GM23248 (cell line): ENCODE data around the gene CFAP119. TPM values are rescaled to one million over a fixed set of nuclear protein-coding genes. Genes with fewer than 3 reads are reported as not detected.

Experiments used
- DNase-seq: peaks from one replicate; pipeline ENCODE4 v3.0.0-alpha.2; 2015
- H2AFZ ChIP-seq: fragments of 200-600 bp; sonication (generic); 2 replicates; pipeline ENCODE4 v1.6.1; 2016; ENCODE audit warnings: antibody characterized with exemption
- H3F3A ChIP-seq: fragments of 200-600 bp; sonication (generic); 2 replicates; pipeline ENCODE4 v1.6.1; 2016; ENCODE audit warnings: mild to moderate bottlenecking, antibody characterized with exemption, mixed run types; ENCODE audit not compliant: insufficient read depth
- H3K27ac ChIP-seq: fragments of 200-600 bp; sonication (generic); 2 replicates; pipeline ENCODE4 v1.5.1; 2016; ENCODE audit warnings: mild to moderate bottlenecking
- H3K27me3 ChIP-seq: fragments of 200-600 bp; sonication (generic); replicated peaks from 2 replicates; pipeline ENCODE4 v1.6.1; 2016; ENCODE audit warnings: mild to moderate bottlenecking; ENCODE audit not compliant: insufficient read depth
- H3K36me3 ChIP-seq: fragments of 200-600 bp; sonication (generic); 2 replicates; pipeline ENCODE4 v1.6.1; 2016; ENCODE audit warnings: low read depth, mild to moderate bottlenecking
- H3K4me1 ChIP-seq: fragments of 200-600 bp; sonication (generic); 2 replicates; pipeline ENCODE4 v1.6.1; 2016; ENCODE audit warnings: mild to moderate bottlenecking; ENCODE audit not compliant: insufficient read depth
- H3K4me2 ChIP-seq: fragments of 200-600 bp; sonication (generic); one replicate; pipeline ENCODE4 v1.6.1; 2016; ENCODE audit warnings: mild to moderate bottlenecking; ENCODE audit not compliant: unreplicated experiment
- H3K4me3 ChIP-seq: fragments of 200-600 bp; sonication (generic); 2 replicates; pipeline ENCODE4 v1.5.1; 2016; ENCODE audit warnings: mild to moderate bottlenecking
- H3K79me2 ChIP-seq: fragments of 200-600 bp; sonication (generic); 2 replicates; pipeline ENCODE4 v1.6.1; 2016; ENCODE audit warnings: mild to moderate bottlenecking; ENCODE audit not compliant: insufficient read depth
- H3K9ac ChIP-seq: fragments of 200-600 bp; sonication (generic); 2 replicates; pipeline ENCODE4 v1.6.1; 2016; ENCODE audit warnings: mild to moderate bottlenecking
- H3K9me2 ChIP-seq: fragments of 200-600 bp; sonication (generic); 2 replicates; pipeline ENCODE4 v1.6.1; 2016; ENCODE audit warnings: mixed run types, mild to moderate bottlenecking, moderate library complexity; ENCODE audit not compliant: insufficient read depth
- H3K9me3 ChIP-seq: fragments of 200-600 bp; sonication (generic); one replicate; pipeline ENCODE4 v1.6.1; 2017; ENCODE audit warnings: low read depth
- H4K20me1 ChIP-seq: fragments of 200-600 bp; sonication (generic); 2 replicates; pipeline ENCODE4 v1.6.0; 2016; ENCODE audit not compliant: insufficient read depth
- EZH2 ChIP-seq: fragments of 200-600 bp; sonication (generic); IDR thresholded peaks from 2 replicates; pipeline ENCODE4 v1.6.1; 2018; ENCODE audit warnings: antibody characterized with exemption, mild to moderate bottlenecking; ENCODE audit not compliant: insufficient read depth, poor library complexity, severe bottlenecking
- EZH2phosphoT487 ChIP-seq: fragments of 200-600 bp; sonication (generic); IDR thresholded peaks from 2 replicates; pipeline ENCODE4 v1.6.1; 2018; ENCODE audit warnings: antibody characterized with exemption, moderate library complexity, mild to moderate bottlenecking, low read depth; ENCODE audit not compliant: insufficient read depth
- WGBS, 2 experiments: methylation state at CpG; one replicate each; pipeline ENCODE4 v1.1.6; 2015 to 2017; ENCODE audit warnings: low lambda C conversion rate in 2 of 2, low coverage in 1 of 2; ENCODE audit errors: missing lambda C conversion rate in 2 of 2; 5-methylcytosine and 5-hydroxymethylcytosine counted together
- in situ Hi-C: fragments of 300-500 bp; cut with MboI; formaldehyde crosslinking; loops from 2 replicates; pipeline ENCODE4 v1.15.0; 2020
- polyA plus RNA-seq: library from polyadenylated mRNA; unstranded; fragments of >200 nt; fragmentation: Nextera tagmentation; extraction: Ambion mirVana; gene quantifications from 2 replicates; pipeline ENCODE4 v1.2.1, GENCODE V29; 2016
- total RNA-seq: library from RNA; depleted of rRNA; stranded (reverse); fragments of >200 nt; shearing (Covaris generic); gene quantifications from 2 replicates; pipeline ENCODE4 v1.2.3, GENCODE V29; 2014

The CFAP119 gene
- total and polyA plus RNA-seq, 2 experiments from 2014 or later, result 2.7 to 4.6 TPM

DNA sequence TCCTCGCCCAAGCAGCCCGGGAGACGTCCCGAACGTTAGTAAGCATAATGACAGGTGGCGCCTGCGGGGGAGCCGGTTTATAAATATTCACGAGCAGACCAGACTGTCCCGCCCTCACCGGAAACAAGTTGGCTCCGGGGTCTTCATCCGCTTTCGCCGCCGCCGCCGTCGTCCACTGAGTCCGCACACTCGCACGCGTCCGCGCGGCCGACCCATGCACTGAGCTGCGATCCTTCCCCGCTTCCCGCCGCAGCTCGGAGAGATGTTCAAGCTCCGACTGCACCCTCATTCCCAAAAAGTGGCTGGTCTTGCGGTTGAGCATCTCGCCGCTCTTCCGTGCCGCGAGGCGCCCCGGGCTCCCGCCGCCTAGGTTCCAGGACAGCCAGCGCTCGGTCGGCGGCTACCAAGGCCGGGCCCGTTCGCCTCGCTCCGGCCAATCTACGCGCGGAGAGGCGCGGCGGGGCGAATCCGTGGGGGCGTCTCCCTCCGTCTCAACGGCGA is 385 bp downstream of the CFAP119 start:
- WGBS, 2 experiments, result 1 to 2% methylated on average over 64 of the region's 64 CpGs
- in situ Hi-C loops, result no loop called here
- Histone ChIP-seq H3F3A (peaks cover 9% of the 10 kb centered on the region), H3K9me3 (no peaks in the 10 kb centered on the region), H4K20me1 (no peaks in the 10 kb centered on the region), H3K79me2 (peaks cover 40% of the 10 kb centered on the region), H3K27ac (peak overlapping the region; percentile 52), H3K36me3 (peaks cover 28% of the 10 kb centered on the region; the same call in 1 of the 2 replicates), H3K9ac (peak overlapping the region; percentile 90), H3K4me3 (peak overlapping the region; percentile 79), H3K9me2 (no peaks in the 10 kb centered on the region), H3K27me3 (no peaks in the 10 kb centered on the region), H3K4me1 (peaks cover 14% of the 10 kb centered on the region), H3K4me2 (peak overlapping the region; percentile 79), H2AFZ (peak overlapping the region; percentile 84)
- peak; percentile 61 for DNase-seq
- TF ChIP-seq EZH2phosphoT487 (no peak), EZH2 (no peak)

DNA sequence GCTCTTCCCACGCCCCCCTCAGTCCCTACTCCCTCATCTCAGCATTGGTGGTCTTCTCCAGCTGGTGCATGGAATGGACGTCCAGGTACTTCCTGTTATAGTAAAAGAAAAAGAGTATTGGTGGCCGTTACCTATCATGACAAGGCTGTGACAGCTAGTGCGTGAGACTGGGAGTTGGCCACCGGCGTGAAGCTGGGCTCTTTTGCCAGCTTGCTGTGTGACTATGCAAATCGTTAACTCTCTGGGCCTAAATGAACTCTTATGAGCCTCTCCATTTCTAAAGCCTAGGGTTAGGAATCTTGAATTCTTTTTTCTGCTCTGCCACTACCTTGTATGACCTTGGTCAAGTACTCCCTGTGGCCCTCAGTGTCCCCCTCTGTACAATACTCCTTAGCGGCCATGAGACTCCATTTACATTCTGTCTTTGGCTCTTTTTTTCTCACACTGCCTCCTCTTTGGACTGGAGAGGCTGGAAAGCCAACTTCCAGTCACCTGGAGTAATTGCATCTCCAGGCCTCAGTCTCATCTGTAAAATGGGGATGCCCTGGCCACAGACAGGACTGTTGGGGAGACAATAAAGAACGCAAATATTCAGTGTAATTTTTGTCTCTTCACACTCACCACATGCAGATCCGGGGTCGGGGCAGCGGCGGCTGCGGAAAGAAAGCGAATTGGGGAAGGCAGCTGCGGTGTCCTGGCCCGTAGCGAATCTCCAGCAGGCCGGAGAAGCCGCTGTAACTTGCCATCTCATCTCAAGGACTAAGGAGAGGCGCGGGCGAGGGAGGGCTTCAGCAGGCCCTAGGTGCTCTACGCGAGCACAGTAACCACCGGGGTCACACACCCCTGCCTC is 1.1 kb downstream of the CFAP119 start:
- peaks cover 25% of the 10 kb centered on the region; the same call in 1 of the 2 replicates for H3K36me3 ChIP-seq
- TF ChIP-seq EZH2phosphoT487, result no peak
- no peak for TF ChIP-seq EZH2
- in situ Hi-C loops, result no loop called here
- peaks cover 9% of the 10 kb centered on the region for H3F3A ChIP-seq
- 25 to 28% methylated on average over 26 of the region's 26 CpGs for WGBS, 2 experiments
- peak overlapping the region; percentile 79 for H3K4me2 ChIP-seq
- peak; percentile 57 for DNase-seq
- no peaks in the 10 kb centered on the region for H3K9me2 ChIP-seq
- peak overlapping the region; percentile 79 for H3K4me3 ChIP-seq
- peaks cover 14% of the 10 kb centered on the region for H3K4me1 ChIP-seq
- no peaks in the 10 kb centered on the region for H3K9me3 ChIP-seq
- H4K20me1 ChIP-seq, result no peaks in the 10 kb centered on the region
- H3K9ac ChIP-seq, result peak overlapping the region; percentile 90
- H3K27ac ChIP-seq, result peak overlapping the region; percentile 52
- peak overlapping the region; percentile 84 for H2AFZ ChIP-seq
- H3K79me2 ChIP-seq, result peaks cover 37% of the 10 kb centered on the region
- H3K27me3 ChIP-seq, result no peaks in the 10 kb centered on the region

DNA sequence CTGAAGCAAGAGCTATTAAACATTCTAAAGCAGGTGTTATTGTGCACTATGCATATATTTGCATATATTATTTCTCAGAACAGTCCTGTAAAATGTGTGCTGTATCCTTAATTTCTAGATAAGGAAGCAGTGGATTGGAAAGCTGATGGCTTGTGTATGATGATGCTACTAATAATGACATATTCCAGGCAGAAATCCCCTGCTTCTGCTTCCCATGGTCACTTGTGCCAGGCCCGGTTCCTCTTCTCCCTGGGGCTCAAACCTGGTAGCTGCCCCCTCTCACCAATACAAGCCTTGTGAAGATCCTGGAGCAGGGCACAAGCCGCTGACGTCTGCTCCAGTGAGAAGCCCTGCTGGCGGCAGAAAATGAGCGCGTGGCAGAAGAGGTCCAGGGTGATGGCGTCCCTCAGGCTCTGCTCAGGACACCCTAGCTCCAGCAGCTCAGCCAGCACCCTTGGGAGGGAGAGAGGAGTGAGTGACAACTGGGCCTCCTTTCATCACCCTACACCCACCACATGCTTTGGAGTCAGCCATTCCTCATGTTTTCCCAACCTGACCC is 1.8 kb downstream of the CFAP119 start:
- Histone ChIP-seq H3K36me3 (peaks cover 18% of the 10 kb centered on the region; the same call in 1 of the 2 replicates), H3F3A (peaks cover 9% of the 10 kb centered on the region), H3K9me3 (no peaks in the 10 kb centered on the region), H3K4me2 (no peak overlapping the region), H3K27me3 (no peaks in the 10 kb centered on the region), H3K27ac (no peak overlapping the region), H3K4me3 (no peak overlapping the region), H3K79me2 (peaks cover 30% of the 10 kb centered on the region), H3K4me1 (peaks cover 14% of the 10 kb centered on the region), H3K9ac (no peak overlapping the region), H3K9me2 (no peaks in the 10 kb centered on the region), H4K20me1 (no peaks in the 10 kb centered on the region), H2AFZ (no peak overlapping the region)
- 76 to 88% methylated on average over 7 of the region's 7 CpGs for WGBS, 2 experiments
- in situ Hi-C loops, result no loop called here
- DNase-seq, result no peak
- TF ChIP-seq EZH2phosphoT487, result no peak
- no peak for TF ChIP-seq EZH2

DNA sequence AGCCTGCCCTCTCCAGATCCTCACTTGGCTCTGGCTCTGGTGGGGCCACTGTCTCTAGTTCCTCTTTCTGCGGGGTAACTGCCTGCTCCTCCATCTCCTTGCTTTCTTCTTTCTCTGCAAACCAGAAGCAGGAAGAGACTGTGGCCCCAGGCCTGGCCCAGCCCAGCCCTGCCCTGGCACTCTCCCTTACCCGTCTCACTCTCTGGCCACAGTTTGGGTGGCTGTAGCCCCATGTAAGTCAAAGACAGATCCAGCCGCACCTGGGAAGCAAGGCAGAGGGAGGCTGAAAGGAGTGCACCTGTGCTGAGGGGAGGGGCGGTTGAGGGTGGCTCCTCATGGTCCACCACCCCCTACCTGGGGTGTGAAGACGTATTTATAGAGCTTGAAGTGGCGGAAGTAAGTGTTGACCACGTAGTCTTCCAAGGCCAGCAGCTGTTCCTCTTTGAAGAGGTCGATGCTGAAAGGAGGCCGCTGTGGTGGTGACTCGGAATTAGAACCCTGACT is 2.8 kb downstream of the CFAP119 start:
- H3K36me3 ChIP-seq, result peaks cover 9% of the 10 kb centered on the region; the same call in 1 of the 2 replicates
- no peaks in the 10 kb centered on the region for H3K9me2 ChIP-seq
- H3K4me1 ChIP-seq, result peaks cover 14% of the 10 kb centered on the region
- H3K9me3 ChIP-seq, result no peaks in the 10 kb centered on the region
- no peak overlapping the region for H3K9ac ChIP-seq
- no peak for DNase-seq
- TF ChIP-seq EZH2phosphoT487 (no peak), EZH2 (no peak)
- 90 to 91% methylated on average over 10 of the region's 10 CpGs for WGBS, 2 experiments
- H4K20me1 ChIP-seq, result no peaks in the 10 kb centered on the region
- no peak overlapping the region for H2AFZ ChIP-seq
- in situ Hi-C loops, result no loop called here
- H3F3A ChIP-seq, result peaks cover 9% of the 10 kb centered on the region
- H3K27me3 ChIP-seq, result no peaks in the 10 kb centered on the region
- H3K27ac ChIP-seq, result no peak overlapping the region
- peaks cover 20% of the 10 kb centered on the region for H3K79me2 ChIP-seq
- no peak overlapping the region for H3K4me3 ChIP-seq
- H3K4me2 ChIP-seq, result no peak overlapping the region
